Activated T-helper 1 cell treated with Interleukin-2 at 50 U/mL for 16 hours (primary cell): ENCODE measurements around the gene CHPT1.

Source experiments
- DNase-seq: peaks from one replicate; pipeline ENCODE4 v3.0.0-alpha.2; 2020; ENCODE audit warnings: low read depth

CHPT1 gene

GRCh38 chr12:101763246-101763931 lies 65.9 kb downstream of the CHPT1 start:
- no peak for DNase-seq

DNA sequence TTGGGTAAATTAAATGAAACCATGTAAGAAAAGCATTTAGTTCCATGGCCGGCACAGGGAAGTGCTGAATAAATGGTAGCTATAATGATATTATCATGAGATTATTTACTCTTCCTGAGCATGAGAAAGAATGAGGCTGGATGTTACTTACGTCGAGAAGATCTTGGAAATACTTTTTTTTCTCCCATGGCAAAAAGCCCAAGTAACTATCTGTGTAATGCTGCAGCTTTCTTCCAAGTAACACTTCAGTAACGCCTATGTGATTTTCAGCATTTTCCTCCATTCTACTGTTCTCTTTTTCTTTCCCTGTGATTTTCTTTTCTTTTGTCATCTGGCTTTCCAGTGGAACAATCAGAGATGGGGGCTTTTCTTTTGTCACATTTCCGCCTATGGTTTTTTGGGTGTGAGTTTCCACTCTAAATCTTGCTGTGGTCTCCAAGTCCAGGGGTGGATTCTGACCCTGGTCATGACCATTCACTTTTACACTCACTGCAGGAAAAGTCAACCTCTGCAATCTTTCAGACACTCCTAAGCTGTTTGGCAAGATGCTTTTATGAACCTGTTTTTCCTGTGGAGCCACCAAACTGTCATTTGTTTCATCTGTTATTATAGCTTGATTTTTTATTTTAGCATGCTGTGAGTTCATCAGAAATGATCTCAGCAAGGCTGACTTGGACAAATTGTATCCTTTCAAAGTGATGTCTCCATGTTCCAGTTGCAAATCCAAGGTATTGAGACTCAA lies 66.8 kb downstream of the CHPT1 start:
- DNase-seq = no peak

DNA sequence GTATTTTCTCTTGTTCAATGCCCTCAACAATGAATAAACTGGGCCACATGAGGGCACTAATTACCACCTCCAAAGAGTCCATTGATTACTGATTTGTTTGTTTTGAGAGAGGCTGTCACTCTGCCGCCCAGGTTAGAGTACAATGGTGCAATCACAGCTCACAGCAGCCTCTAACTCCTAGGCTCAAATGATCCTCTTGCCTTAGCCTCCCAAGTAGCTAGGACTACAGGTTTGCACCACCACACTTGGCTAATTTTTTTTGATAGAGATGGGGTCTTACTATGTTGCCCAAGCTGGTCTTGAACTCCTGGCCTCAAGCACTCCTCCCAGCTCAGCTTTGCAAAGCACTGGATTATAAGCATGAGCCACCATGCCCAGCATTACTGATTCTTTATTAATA lies 70.1 kb downstream of the CHPT1 start:
- no peak for DNase-seq

DNA sequence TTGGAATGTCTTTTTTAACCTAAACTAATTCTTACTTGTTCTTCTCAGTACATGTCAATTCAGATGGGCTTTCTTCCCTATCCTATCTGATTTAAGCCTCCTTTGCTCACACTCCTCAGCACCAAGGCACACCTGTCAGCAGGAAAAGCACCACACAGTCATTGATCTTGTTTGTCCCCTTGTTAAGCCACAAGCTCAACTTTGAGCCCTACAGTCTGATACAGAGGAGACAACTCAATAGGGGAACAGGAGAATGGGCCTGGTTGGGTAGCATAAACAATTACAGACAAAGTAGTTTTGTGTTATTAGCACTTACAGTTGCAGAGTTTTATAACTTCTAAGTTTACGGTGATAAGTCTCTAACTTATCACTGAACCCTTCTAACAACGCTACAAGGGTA lies 71.3 kb downstream of the CHPT1 start:
- DNase-seq = no peak

DNA sequence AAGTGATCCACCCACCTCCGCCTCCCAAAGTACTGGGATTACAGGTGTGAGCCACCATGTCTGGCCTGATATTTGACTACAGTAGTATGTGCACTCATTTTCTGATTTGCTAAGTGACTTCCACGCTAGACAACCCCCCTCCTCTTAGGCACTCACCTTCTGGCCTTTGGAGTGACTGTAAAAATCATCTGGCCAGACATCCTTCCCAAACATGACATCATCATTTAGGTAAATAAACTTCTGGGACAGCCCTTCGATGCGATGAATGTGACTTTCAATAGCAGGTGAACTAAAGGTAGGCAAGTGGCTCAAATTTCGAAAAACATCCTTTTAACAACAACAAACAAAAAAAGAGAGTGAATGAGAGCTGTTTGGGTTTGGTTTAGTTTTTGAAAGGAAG lies 72.4 kb downstream of the CHPT1 start:
- no peak for DNase-seq

GRCh38 chr12:101772012-101772775 lies 74.8 kb downstream of the CHPT1 start:
- no peak for DNase-seq

- peak; percentile 43 for DNase-seq
Observed at GRCh38 chr12:101773650-101774162, 76.3 kb downstream of the CHPT1 start.

GRCh38 chr12:101775816-101776215 lies 78.4 kb downstream of the CHPT1 start:
- no peak for DNase-seq

- no peak for DNase-seq
Observed at GRCh38 chr12:101777485-101777884, 80.0 kb downstream of the CHPT1 start.

DNA sequence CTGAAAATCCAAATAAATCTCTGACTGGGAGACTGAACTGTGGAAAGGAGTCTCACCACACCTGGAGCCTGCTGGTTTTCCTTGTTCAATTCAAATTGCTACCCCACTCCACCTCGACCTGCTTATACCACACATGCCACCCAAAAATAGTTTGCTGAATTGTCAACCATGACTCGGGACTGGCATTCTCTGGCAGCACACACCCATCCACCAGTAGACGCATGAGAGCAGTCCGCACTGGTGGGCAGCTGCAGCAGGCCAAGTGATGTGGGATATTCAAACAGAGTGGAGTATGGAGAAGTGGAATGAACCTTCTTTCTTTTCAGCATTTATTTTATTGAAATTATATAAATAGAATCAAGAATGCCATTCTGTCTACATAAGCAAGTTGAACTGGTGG lies 80.5 kb downstream of the CHPT1 start:
- no peak for DNase-seq
